Dermis microvascular lymphatic vessel endothelial cell (primary cell): ENCODE results near the gene NOX5. TPM values are rescaled to one million over a fixed set of nuclear protein-coding genes. Genes with fewer than 3 reads are reported as not detected.

Experiments
- DNase-seq, 2 donors: peaks; one replicate each; pipeline versions ENCODE4 v3.0.0 to v3.0.0-alpha.2; 2010; ENCODE audit warnings: low read depth in 2 of 2
- total RNA-seq: library from RNA; depleted of rRNA; stranded (reverse); fragments of >200 nt; gene quantifications from 2 replicates; pipeline ENCODE4 v1.2.1, GENCODE V29; 2014

Gene NOX5
- total RNA-seq, 1 donor from 2014 or later, result not detected

DNA sequence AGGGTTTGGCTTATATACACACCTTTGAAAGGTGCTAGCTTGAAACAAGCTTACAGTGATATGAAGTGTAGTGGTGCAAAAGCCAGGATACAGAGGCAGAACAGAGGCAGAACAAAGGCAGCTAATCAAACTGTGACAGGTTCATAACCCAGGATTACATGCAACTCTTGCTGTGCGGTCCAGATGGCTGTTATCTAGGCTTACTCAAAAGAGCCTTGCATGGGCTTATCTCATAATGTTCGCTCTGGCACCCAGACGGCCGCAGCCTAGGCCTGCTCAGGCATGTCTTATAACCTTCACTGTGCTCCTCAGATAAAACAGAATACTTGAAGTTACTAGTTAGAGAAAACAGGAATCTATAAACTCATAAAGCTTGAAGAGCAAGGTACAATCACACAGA is 22.8 kb upstream of the NOX5 start:
- no peak for DNase-seq

DNA sequence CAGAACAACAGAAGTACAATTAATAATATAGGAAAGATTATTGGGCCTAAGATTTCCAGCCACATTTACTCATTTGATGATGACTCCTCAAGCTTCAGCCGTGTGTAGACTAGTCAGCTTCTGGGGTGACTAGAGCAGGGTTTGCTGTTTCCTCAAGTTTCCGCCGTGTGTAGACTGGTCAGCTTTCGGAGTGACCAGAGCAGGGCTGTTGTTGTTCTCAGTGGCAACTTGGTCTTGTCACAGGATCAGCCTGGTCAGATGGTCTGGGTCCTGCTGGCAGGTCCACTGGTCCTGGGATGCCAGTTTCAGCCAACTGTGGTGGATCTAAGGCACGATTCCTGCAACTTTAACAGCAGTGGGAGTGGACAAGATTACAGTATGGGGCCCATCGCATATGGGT is 21.8 kb upstream of the NOX5 start:
- no peak for DNase-seq

DNA sequence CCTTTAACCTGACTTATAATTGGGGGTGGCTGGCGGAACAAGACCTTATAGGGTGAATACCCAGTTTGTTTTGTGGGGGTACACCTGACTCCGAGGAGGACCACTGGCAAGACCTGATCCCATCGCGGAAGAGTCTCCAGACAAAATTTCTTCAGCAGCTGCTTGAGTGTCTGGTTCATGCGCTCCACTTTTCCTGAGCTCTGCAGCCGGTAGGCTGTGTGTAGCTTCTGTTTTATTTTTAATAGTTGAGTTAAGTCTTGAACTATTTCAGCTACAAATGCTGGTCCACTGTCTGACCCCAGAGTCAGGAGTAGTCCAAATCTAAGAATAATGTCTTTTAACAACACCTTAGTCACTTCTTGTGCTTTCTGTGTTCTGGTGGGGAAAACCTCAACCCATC is 21.2 kb upstream of the NOX5 start:
- DNase-seq, result no peak

DNA sequence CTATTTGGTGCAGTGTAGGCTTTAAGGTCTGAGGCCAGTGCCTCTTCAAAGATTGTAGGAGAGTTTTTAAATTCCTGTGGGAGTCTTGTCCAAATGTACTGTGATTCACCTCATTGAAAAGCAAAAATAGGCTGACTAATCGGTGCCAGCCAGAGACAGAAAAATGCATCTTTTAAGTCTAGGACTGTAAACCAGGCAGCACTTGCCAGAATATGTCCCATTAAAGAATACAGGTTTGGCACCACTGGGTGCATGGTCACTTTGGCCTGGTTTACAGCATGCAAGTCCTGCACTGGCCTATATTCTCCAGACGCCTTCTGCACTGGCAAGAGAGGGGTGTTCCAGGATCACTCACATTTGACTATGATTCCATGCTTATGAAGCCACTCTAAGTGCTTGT is 20.3 kb upstream of the NOX5 start:
- no peak for DNase-seq

DNA sequence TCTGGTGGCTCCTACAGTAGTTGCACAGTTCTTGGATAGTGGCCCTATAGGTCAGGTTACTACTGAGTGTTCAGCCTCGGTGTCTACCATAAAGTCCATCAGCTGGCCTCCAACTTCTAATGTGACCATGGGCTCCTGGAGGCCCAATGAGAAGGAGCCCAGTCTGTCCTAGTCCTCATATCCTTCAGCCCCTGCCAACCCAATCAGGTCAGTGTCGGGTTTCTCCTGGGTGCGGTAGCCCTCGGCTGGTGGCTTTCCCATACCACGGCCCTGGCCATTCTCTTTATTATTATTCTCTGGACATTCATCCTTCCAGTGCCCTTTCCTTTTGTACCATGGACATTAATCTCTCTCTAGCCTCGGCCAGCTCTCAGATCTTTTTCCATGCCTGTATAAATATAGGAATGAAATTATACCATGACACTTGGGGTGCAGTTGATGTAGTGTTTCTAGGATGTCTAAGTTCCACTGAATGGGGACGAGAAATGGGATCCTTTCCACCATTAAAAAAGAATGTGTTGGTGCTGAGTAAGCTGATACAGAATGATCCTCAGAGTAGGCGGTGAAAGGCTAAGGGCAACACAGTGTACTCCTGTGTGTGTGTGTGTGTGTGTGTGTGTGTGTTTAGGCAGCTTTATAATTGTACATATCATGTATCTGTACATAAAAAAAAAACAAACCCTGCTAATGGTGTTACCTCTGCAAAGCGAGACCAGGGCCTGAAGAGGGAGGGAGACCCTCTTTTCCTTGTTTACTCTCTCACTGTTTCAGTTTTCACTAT is 19.3 kb upstream of the NOX5 start:
- DNase-seq, result no peak

DNA sequence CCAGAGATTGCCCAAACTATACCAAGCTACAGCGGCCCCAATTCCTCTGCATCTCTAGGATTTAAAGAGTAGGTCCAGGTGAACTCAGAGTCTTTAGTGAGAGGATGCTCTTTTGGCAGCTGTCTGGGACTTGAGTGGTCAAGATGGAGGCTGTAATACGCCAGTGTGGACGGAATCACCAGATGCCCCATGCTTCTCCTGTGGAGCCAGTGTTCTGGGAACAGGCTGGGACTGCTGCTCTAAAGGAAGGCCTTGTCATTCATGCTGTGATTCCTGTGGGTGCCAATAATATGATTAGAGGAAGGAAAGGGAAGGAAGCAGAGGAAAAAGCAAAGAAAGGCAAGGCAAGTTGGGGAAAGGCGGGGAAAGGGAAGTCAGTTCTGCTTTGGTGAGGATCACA is 17.4 kb upstream of the NOX5 start:
- no peak for DNase-seq

DNA sequence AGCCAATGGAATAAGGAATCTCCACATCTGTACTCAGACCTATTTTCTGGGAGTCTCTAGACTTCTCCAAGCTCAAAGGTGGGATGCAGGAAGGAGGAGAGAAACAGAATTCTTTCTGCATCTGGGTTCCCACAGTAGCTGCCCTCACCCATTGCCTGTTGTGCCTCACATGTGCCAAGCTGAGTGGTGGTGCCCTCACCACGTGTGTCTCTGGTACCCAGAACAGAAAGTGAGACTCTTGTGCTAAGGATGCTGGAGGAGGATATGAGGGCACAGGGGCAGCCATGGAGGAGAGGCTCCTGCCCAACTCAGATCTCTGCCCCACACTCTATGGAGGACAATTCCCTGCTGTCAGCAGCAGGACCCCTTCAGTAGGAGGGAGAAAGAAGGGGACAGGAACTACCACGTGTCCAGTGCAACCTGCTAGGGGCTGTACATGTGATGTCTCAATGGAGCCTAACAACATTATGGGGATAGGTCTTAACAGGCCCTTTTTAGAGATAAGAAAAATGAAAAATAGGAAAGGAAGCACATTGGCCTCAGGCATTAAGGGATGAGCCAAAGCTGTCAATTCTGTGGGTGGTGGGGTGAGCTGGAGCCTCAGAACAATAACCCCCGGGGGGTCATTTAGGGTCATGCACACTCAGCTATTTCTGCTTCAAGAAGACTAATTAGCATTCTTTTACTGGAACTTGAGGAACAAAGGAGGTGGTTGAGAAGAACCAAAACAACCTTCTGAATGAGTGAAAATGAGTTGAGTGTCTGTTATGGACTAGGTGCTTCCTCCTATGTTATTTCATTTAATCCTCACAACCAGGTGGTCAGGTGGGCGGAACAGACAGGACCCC is 16.3 kb upstream of the NOX5 start:
- DNase-seq, result no peak

DNA sequence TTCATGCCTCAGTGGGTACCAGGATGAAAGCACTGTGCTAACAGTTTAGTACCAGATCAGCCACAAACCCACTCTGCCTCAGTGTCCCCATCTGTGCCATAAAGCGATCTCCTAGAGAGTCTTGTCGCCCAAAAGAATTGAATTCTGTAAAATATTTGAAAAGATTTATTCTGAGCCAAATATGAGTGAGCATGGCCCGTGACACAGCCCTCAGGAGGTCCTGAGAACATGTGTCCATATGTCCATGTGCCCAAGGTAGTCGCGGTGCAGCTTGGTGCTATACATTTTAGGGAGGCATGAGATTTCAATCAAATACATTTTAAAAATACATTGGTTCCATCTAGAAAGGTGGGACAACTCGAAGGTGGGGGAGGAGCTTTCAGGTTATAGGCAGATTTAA is 15.4 kb upstream of the NOX5 start:
- no peak for DNase-seq

DNA sequence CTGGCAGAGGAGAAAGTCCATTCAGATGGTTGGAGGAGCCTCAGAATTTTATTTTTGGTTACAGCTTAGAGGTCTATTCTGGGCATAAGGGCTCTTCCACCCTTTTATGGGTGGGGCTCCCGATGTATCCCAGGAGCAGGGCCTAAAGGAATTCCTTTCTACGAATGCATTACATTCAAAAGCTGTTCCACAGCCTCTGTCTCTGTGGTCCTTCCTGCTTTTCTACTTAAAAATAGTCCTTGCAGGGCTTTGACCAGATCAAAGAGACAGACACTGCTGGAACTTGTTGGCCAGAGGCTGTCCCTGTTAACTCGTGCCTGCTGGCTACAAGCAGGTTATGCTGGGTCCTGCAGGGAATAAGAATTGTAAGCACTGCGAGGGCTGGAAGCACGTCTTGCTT is 14.4 kb upstream of the NOX5 start:
- no peak for DNase-seq

DNA sequence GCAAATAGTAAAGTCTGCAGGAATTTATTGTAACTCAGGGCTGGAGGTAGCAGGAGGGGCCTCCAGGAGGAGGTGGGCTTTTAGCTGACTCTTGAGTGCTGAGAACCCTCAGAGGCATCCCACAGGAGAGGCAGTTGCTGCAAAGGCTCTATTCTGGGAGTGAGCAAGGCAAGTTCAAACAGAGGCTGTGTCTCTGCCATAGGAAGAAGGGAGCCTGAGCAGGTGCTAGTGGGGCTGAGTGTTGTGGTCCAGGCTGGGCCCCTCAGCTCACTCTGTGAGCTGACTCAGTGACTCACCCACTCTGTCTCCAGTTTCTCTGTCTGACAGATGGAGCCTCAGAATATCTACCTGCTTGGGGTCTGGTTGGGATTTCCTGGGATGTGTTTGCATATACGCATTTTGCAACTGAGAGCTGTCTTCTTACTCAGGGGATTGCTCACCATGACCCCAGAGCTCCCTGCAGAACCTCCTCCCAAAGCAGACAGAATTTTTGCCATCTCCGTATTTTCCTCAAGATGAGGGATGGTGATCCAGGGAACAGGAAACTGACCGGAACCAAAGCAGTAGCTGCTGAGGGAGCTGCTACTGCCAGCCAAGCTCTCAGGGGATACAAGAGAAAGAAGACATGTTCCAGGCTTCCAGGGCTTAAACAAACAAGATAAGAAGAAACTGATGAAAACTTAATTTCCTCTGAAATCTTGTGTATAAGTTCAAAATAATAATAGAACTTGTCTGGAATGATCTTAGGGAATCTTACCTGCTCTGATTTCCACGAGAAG is 13.6 kb upstream of the NOX5 start:
- DNase-seq, result no peak

DNA sequence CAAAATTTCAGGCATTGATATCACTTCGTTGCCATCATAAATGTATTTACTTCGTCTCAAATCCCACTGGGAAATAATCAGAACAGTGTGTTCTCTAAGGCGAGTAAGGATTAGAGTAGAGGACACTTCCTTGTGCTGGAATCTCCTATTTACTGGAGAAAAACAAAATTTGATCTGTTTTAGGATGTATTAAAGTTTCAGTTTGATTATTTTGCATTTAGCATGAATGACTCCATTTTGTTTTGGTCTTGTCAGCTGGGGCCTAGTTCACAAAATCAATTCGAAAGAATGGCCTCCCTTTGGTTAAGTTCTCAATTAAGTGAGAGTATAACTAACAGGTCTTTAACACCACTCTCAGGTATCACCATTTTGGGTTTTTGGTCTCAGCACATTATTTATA is 11.7 kb upstream of the NOX5 start:
- no peak for DNase-seq

DNA sequence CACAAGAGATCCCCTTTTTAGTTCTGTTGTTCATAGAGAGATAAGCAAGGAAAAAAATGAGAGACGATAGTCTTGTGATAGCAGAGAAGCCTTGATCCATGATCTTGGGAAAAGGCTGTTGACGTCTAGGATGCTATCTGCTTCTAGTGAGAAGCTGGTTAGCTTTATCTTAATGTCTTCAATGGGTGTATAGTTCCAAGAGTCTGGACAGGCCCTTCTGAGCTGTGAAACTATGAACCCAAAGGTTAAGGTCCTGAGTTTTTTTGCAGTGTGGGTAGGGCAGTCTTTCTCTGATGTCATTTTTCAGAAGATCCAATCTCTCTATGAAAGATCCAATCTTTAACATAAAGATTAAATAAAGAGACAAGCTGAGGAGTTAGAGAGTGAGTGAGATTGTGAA is 10.5 kb upstream of the NOX5 start:
- no peak for DNase-seq

DNA sequence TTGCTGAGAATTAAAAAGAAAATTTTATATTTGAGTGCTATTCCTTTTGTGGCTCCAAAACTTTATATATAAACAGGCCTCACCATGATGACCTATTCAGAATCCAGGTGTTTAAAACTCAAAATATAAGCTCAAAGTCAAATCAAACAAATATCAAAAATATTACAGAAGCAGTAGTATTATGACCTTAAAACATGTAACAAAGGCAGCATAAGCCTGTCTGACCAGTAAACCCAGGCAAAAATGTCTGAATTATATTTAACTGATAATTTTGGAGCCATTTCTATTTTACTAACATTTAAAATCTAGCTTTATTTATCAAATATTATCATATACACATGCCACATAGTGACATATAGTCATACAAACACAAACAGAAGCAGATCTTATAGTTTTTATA is 6.4 kb upstream of the NOX5 start:
- DNase-seq, result no peak

DNA sequence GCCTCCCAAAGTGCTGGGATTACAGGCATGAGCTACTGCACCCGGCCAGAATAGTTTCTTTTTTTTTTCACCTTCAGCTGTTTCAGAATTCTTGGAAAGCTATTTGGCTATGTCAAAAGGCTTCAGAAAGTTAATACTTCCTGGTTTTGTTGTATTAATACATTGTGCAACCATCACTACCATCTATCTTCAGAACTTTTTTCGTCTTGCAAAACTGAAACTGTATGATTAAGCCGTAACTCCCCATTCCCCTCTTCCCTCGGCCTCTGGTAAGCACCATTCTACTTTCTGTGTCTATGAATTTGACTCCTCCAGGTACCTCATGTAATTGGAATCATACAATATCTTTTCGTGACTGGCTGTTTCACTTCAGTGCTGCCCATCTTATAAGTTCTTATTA is 5.2 kb upstream of the NOX5 start:
- no peak for DNase-seq

DNA sequence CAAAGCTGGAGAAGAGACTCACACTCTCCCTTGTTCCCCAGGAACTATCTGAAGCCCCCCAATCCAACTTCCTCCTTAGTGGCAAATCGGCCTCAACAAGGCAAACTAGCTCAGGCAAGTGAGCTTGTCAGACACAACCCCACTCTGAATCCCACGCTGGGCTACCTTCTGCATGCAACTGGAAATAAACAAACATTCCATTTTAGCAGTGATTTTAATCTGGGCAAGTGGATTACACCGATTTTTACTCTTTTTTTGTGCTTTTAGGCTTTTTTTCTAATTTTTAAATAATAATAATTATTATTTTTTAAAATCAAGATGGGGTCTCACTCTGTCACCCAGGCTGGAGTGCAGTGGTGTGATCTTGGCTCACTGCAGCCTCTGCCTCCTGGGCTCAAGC is 2.9 kb upstream of the NOX5 start:
- no peak for DNase-seq

DNA sequence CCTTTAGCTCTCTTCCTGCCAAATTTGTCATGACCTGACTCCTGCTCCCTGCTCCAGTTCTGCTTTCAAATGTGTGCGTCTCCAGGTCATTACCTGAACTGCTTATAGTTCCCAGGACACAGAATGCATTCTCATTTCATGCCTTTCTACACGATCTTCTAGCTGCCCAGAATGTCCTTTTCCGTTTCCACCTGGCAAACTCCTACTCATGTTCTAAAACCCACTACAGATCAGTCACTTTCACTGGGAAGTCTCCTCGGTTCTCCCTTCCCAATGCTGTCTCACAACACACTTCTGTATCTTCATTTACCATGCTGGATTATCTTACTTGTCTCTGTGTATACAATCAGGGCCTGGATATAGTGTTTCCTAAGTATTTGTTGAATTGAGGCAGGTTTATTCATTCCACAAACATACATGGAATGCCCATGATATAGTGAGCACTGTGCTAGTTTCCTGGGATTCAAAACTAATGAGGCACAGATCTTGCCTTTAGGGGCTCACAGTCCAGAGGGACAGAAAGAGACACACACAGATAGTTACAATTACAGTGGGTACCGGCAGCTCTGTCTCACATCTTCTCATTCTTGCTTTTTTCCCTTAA is 1.6 kb upstream of the NOX5 start:
- DNase-seq, result no peak

DNA sequence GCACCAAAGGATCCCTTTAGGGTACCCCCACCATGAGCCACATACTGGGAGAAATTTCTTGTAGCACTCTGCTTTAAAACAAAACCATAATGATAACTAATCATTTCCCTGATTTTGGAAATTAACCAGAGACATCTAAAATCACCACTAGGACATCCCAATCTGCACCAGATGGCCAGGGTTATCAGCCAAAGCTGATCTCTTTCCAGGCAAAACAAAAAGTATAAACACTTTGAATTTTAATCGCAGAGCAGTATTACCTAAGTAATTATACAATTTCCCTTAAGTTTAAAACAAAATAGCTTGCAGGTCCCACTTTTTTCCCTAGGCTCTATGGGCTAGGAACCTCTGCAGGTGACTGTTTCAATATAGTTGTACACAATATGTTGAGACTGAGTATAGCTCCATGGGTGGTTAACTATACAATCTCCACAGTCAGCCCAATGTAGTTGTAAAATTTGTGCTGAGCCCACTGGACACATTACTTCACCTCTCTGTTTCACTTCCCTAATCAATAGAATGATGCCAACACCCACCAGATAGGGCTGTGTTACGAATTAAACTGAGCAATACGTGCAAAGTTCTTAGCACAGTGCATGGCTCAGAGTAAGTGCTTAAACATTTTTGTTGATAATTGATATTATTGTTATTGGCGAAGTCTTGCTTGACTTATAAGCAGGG is 629 bp upstream of the NOX5 start:
- DNase-seq, result no peak

DNA sequence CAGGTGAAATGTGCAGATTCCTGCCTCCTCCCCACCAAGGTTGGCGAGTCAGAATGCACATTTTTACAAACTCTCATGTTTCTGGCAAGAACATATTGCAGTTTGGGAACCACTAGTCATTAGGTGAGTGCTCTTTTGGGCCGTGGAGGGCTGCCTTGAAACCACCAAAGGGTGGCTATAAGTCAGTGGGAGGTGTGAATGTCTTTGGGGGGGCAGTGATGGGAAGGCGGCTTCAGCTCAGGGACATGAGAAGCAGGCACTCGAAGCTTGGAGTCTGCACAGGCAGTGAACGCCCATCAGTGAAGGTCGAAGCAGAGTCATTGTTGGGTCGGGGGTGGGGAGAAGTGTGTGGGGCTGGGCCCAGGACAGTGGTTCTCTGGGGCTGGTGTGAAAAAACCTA is 1.1 kb downstream of the NOX5 start:
- no peak for DNase-seq

DNA sequence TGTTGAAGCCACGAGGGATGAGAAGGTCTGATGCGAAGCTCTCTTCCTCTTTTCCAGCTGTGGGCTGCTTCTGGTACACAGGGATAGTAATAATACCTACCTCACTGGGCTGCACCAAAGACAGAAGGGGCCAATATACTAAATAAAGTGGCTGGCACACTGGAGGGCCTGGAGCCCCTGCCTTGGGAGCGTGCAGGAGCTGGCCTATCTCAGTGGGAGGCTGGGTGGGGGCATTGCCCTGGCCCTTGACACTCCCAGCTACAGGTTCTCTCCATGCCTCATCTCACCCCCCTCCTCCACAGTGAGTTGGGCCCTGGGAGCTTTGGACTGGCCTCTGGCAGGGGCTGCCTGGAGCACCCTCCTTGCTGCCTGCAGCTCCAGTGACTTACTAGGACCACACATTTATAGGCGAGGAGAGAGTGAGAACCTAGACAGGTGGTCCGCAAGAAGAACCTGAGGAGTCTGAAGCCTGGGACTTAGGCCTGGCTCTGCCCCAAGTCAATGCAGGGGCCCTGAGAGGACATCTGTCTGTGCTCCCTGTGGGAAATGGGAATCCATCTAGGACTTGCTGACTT is 1.6 kb downstream of the NOX5 start:
- no peak for DNase-seq

DNA sequence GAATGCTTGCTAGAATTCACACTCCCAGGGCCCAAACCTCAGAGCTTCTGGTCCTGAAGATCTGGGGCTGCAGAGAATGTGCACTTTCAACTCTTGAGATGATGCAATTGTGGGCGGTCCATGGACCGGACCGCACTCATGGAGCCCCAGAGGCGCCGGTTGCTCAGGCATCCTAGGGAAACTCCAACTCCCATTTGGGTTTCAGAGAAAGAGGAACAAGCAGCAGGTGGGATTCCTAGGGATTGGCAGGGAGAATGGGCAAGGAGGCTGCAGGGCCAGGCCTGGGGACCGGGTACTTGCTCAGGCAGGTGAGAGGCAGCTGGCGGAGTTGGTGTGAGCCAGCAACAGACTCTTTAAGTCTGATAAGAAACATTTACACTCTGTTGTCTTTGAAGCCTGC is 3.5 kb downstream of the NOX5 start:
- no peak for DNase-seq

DNA sequence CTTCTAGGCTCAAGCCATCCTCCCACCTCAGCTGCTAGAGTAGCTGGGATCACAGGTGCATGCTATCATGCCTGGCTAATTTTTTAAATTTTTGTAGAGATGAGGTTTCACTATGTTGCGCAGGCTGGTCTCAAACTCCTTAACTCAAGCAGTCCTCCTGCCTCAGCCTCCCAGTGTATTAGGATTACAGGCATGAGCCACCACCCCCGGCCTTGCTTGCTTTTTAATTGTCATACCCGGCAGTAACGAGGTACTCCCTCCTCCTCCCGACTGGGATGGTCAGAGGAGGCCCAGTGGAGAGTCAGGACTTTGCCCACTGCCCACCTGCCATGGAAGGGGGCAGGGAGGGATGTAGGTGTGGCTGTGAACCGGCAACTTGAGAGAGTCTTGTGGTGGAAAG is 4.5 kb downstream of the NOX5 start:
- no peak for DNase-seq
